Activated CD8-positive, alpha-beta memory T cell treated with anti-CD3 and anti-CD28 coated beads, Interleukin-2, amount 10 ng/mL, durations not matched to agents 7 days and 5 days (primary cell): ENCODE results near the gene RBM24. TPM values are rescaled to one million over a fixed set of nuclear protein-coding genes. Genes with fewer than 3 reads are reported as not detected.

Source experiments
- ATAC-seq: fragments of 150-1000 bp; cut with Tn5 transposase; one replicate; pipeline ENCODE4 v1.10.0; 2021; ENCODE audit warnings: moderate library complexity
- CTCF ChIA-PET: fragments of 350-600 bp; sonication (Branson Sonifier 250); formaldehyde crosslinking; loops from one replicate; lab custom pipeline; 2021; ENCODE audit warnings: antibody characterized with exemption; lab: Charles Lee
- DNase-seq: peaks from one replicate; pipeline ENCODE4 v3.0.0-alpha.2; 2020
- H3K27ac Mint-ChIP-seq: one replicate; pipeline ENCODE4 v1.8.0; 2021; ENCODE audit warnings: mild to moderate bottlenecking, mixed read lengths
- H3K27me3 Mint-ChIP-seq: one replicate; pipeline ENCODE4 v1.8.0; 2021; ENCODE audit warnings: mixed read lengths
- H3K36me3 Mint-ChIP-seq: one replicate; pipeline ENCODE4 v1.8.0; 2021; ENCODE audit warnings: mild to moderate bottlenecking, mixed read lengths
- H3K4me1 Mint-ChIP-seq: one replicate; pipeline ENCODE4 v1.8.0; 2021; ENCODE audit warnings: mixed read lengths
- H3K4me3 Mint-ChIP-seq: one replicate; pipeline ENCODE4 v1.8.0; 2021; ENCODE audit warnings: mild to moderate bottlenecking, moderate library complexity, mixed read lengths
- H3K9me3 Mint-ChIP-seq: one replicate; pipeline ENCODE4 v1.8.0; 2022; ENCODE audit warnings: low read depth, mixed read lengths
- total RNA-seq, 2 experiments: library from RNA; stranded (reverse); gene quantifications; one replicate each; pipeline ENCODE4 v1.2.3, GENCODE V29; 2021

Gene RBM24
- total RNA-seq, 2 experiments from 2014 or later, result not detected

DNA sequence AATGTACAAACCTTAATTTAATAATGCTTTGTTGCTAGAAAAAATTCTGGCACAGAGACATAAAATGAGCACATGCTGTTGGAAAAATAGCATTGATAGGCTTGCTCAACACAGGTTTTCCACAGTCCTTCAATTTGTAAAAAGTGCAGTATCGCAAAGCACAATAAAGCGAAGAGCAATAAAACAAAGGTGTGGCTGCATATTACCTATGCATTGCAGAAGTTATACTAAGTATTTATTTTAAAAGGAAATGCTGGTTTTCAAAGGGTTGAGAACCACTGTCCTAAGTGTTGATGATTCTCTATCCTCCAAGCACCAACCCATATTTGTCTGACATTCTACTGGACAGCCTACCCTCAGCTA is 58.1 kb downstream of the RBM24 start:
- Mint-ChIP-seq H3K27me3 (no peaks in the 10 kb centered on the region), H3K27ac (no peak overlapping the region), H3K4me1 (no peaks in the 10 kb centered on the region), H3K4me3 (no peak overlapping the region), H3K9me3 (no peaks in the 10 kb centered on the region), H3K36me3 (no peaks in the 10 kb centered on the region)
- no peak for DNase-seq
- ATAC-seq, result no peak
- CTCF ChIA-PET, result no interaction called here

DNA sequence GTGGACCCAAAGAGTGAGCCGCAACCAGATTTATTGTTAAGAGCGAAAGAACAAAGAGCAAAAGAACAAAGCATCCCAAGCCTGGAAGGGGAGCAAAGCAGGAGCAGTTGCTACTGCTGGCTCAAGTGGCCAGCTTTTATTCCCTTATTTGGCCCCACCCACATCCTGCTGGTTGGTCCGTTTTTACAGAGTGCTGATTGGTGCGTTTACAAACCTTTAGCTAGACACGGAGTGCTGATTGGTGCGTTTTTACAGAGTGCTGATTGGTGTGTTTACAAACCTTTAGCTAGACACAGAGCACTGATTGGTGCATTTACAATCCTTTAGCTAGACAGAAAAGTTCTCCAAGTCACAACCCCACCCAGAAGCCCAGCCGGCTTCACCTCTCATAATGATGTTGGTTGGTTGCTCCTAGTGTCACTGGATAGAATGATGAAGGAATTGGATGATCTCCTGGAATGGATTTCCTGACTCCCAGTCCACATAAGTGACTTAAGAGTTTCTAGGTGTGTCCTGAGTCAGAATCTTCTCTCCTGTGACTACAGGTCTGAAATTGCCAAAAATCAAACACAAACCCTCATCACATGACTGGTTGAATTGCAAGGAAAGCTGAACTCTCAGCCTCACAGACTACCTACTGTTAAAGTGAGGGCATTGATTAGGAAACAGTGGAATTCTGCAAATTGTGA is 60.1 kb downstream of the RBM24 start:
- Mint-ChIP-seq H3K9me3 (no peaks in the 10 kb centered on the region), H3K27ac (no peak overlapping the region), H3K4me3 (no peak overlapping the region), H3K27me3 (no peaks in the 10 kb centered on the region), H3K36me3 (no peaks in the 10 kb centered on the region), H3K4me1 (no peaks in the 10 kb centered on the region)
- no peak for ATAC-seq
- CTCF ChIA-PET, result no interaction called here
- DNase-seq, result no peak

DNA sequence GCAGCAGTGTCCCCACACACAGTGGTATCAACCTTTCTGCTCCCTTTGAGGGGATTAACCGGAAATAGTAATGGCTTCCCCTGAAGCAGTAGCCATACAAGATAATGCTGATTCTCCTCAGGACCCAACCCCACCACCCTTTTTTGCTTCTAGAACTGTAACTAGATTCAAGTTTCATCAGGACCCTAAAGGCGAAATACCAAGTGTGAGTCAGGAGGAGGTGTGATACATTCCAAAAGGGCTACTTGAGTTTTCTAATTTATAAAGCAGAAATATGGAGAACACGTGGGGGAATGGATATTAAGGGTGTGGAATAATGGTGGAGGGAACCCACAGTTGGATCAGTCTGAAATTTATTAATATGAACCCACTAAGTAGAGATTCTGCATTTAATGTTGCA is 60.7 kb downstream of the RBM24 start:
- Mint-ChIP-seq H3K27ac (no peak overlapping the region), H3K9me3 (no peaks in the 10 kb centered on the region), H3K27me3 (no peaks in the 10 kb centered on the region), H3K4me3 (no peak overlapping the region), H3K4me1 (no peaks in the 10 kb centered on the region), H3K36me3 (no peaks in the 10 kb centered on the region)
- CTCF ChIA-PET, result no interaction called here
- ATAC-seq, result no peak
- no peak for DNase-seq

DNA sequence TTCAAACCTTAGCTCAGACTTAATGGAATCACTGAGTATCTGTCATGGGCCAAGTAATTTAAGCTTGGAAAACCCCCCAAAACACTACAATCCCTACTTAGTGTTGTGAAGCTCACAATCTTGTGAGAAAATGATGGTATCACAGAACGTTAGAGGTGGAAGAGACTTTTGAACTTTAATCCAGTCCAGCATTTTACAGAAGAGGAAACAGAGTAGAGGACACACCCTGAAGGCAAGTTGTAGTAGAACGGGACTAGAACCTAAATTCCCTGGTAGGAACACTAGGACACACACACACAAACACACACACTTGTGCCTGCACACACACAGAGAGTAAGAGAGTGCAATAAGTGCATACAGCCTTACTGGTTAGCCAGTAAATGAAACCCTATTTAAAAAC is 62.1 kb downstream of the RBM24 start:
- CTCF ChIA-PET, result no interaction called here
- Mint-ChIP-seq H3K4me3 (no peak overlapping the region), H3K4me1 (no peaks in the 10 kb centered on the region), H3K9me3 (no peaks in the 10 kb centered on the region), H3K27me3 (no peaks in the 10 kb centered on the region), H3K27ac (no peak overlapping the region), H3K36me3 (no peaks in the 10 kb centered on the region)
- no peak for DNase-seq
- ATAC-seq, result no peak

Other genes starting within 250 kb of the RBM24 start
- gene STMND1, start 179.3 kb upstream of the RBM24 start, total RNA-seq, result not detected
- gene CAP2, start 112.2 kb downstream of the RBM24 start, total RNA-seq, result not detected